ENCODE results near the gene DLK2.

GRCh38 chr6:43493833-43494232, 38.5 kb upstream of the DLK2 start:
- TF ChIP-seq CTCF (IDR thresholded peaks at IDR 0.05) (no peak), CBFB (CRISPR knock-in tag; IDR thresholded peaks at IDR 0.05; ENCODE audit: low read depth) (no peak), ETV6 (CRISPR knock-in tag; IDR thresholded peaks at IDR 0.05) (no peak), ZNF232 (CRISPR knock-in tag; IDR thresholded peaks at IDR 0.05) (no peak), MYBL2 (CRISPR knock-in tag; IDR thresholded peaks at IDR 0.05) (no peak), ZBTB43 (CRISPR knock-in tag; IDR thresholded peaks at IDR 0.05) (no peak), JUN (CRISPR knock-in tag; IDR thresholded peaks at IDR 0.05) (no peak), E2F4 (CRISPR knock-in tag; IDR thresholded peaks at IDR 0.05; ENCODE audit: borderline replicate concordance, low read depth) (no peak)

Data from WTC11 (cell line).